GM10248 (cell line): ENCODE results near the gene MYPN.

Source experiments
- CTCF ChIA-PET: fragments of 300-600 bp; sonication (Branson Sonifier 250); formaldehyde crosslinking; extraction: SDS; loops from one replicate; lab custom pipeline; 2021; ENCODE audit warnings: antibody characterized with exemption; lab: Yijun Ruan, JAX
- POLR2A ChIA-PET: fragments of 350-650 bp; sonication (Branson Sonifier 250); formaldehyde crosslinking; extraction: SDS; loops from one replicate; lab custom pipeline; 2020; ENCODE audit warnings: antibody characterized with exemption; lab: Yijun Ruan, JAX
- DNase-seq: peaks from one replicate; pipeline ENCODE4 v3.0.0; 2012; ENCODE audit errors: extremely low spot score
- CTCF ChIP-seq: IDR thresholded peaks from 2 replicates; pipeline ENCODE4 v1.5.1; 2012; ENCODE audit warnings: mild to moderate bottlenecking, low read depth; ENCODE audit errors: extremely low read depth, missing control alignments, control extremely low read depth

The MYPN gene

GRCh38 chr10:68135922-68136792, 26.9 kb downstream of the MYPN start:
- no peak for DNase-seq
- POLR2A ChIA-PET = no interaction called here
- no peak for TF ChIP-seq CTCF
- CTCF ChIA-PET = no interaction called here

GRCh38 chr10:68137171-68137570, 27.9 kb downstream of the MYPN start:
- no peak for TF ChIP-seq CTCF
- no peak for DNase-seq
- ChIA-PET CTCF (no interaction called here), POLR2A (no interaction called here)

GRCh38 chr10:68138526-68138925, 29.2 kb downstream of the MYPN start:
- CTCF ChIA-PET = interaction anchor here (1.1 kb wide), 1 partner anchor 17 kb away, joined by 3 read pairs; no protein-coding TSS in a partner anchor
- POLR2A ChIA-PET = no interaction called here
- TF ChIP-seq CTCF = no peak
- DNase-seq = no peak

- ChIA-PET CTCF (interaction anchor here (1.1 to 1.4 kb wide), 3 partner anchors 12 to 26 kb away, joined by 3 to 4 read pairs (median 3); no protein-coding TSS in a partner anchor), POLR2A (no interaction called here)
- no peak for TF ChIP-seq CTCF
- no peak for DNase-seq
Measured at GRCh38 chr10:68139448-68140272, 30.4 kb downstream of the MYPN start.

- ChIA-PET POLR2A (no interaction called here), CTCF (no interaction called here)
- no peak for DNase-seq
- TF ChIP-seq CTCF = no peak
Measured at GRCh38 chr10:68142761-68143160, 33.5 kb downstream of the MYPN start.

GRCh38 chr10:68144709-68145108, 35.4 kb downstream of the MYPN start:
- DNase-seq = no peak
- no peak for TF ChIP-seq CTCF
- POLR2A ChIA-PET = no interaction called here
- CTCF ChIA-PET = interaction anchor here (1.5 to 3.1 kb wide), 2 partner anchors 11 to 63 kb away, joined by 3 to 15 read pairs; no protein-coding TSS in a partner anchor
